Cardiac muscle cell (in vitro differentiated cells and primary cell): ENCODE results near the gene FBXO48. TPM values are rescaled to one million over a fixed set of nuclear protein-coding genes. Genes with fewer than 3 reads are reported as not detected.
A peak's percentile ranks its signal among the peaks of the same experiment; 100 is the strongest.

ENCODE experiments used
- DNase-seq, 2 donors: peaks; one replicate each; pipeline versions ENCODE4 v3.0.0 to v3.0.0-alpha.2; 2010 to 2017; ENCODE audit warnings: low read depth in 1 of 2, low spot score in 1 of 2
- H3K27ac ChIP-seq: fragments of 200-600 bp; sonication (generic); 2 replicates; pipeline ENCODE4 v1.5.1; 2016
- H3K27me3 ChIP-seq: fragments of 200-600 bp; sonication (generic); 2 replicates; pipeline ENCODE4 v1.6.0; 2016; ENCODE audit warnings: control low read depth
- H3K36me3 ChIP-seq: fragments of 200-600 bp; sonication (generic); 2 replicates; pipeline ENCODE4 v1.5.1; 2016; ENCODE audit warnings: control low read depth
- H3K4me1 ChIP-seq: fragments of 200-600 bp; sonication (generic); 2 replicates; pipeline ENCODE4 v1.8.1; 2017; ENCODE audit warnings: low read depth, mild to moderate bottlenecking, mixed run types
- H3K4me3 ChIP-seq: fragments of 200-600 bp; sonication (generic); 2 replicates; pipeline ENCODE4 v1.5.1; 2016; ENCODE audit warnings: mild to moderate bottlenecking
- H3K9me3 ChIP-seq: fragments of 200-600 bp; sonication (generic); 2 replicates; pipeline ENCODE4 v1.5.1; 2017; ENCODE audit warnings: low read depth, mild to moderate bottlenecking, control low read depth
- CTCF ChIP-seq: IDR thresholded peaks from 2 replicates; pipeline ENCODE4 v1.5.1; 2012; ENCODE audit warnings: low read depth, mild to moderate bottlenecking, low read length
- polyA plus RNA-seq: library from polyadenylated mRNA; unstranded; fragments of >200 nt; fragmentation: Nextera tagmentation; extraction: Ambion mirVana; gene quantifications from 2 replicates; pipeline ENCODE4 v1.2.1, GENCODE V29; 2016
- total RNA-seq: library from RNA; depleted of rRNA; stranded (reverse); fragments of >200 nt; gene quantifications from 2 replicates; pipeline ENCODE4 v1.2.3, GENCODE V29; 2016

FBXO48 gene
- total and polyA plus RNA-seq, 2 experiments from 2014 or later: 0.50 to 0.66 TPM

GRCh38 chr2:68478688-68479087 is 11.6 kb upstream of the FBXO48 start:
- no peak for TF ChIP-seq CTCF
- Histone ChIP-seq H3K27me3 (no peaks in the 10 kb centered on the region), H3K27ac (peak overlapping the region; percentile 8), H3K4me1 (peaks cover 11% of the 10 kb centered on the region), H3K4me3 (no peak overlapping the region), H3K36me3 (no peaks in the 10 kb centered on the region), H3K9me3 (no peaks in the 10 kb centered on the region)
- no peak for DNase-seq

GRCh38 chr2:68476454-68476853 is 9.4 kb upstream of the FBXO48 start:
- Histone ChIP-seq H3K36me3 (no peaks in the 10 kb centered on the region), H3K4me1 (peaks cover 21% of the 10 kb centered on the region), H3K27ac (no peak overlapping the region), H3K4me3 (no peak overlapping the region), H3K9me3 (no peaks in the 10 kb centered on the region), H3K27me3 (no peaks in the 10 kb centered on the region)
- DNase-seq: no peak
- TF ChIP-seq CTCF: no peak

GRCh38 chr2:68475576-68475975 is 8.5 kb upstream of the FBXO48 start:
- Histone ChIP-seq H3K4me3 (no peak overlapping the region), H3K27ac (no peak overlapping the region), H3K4me1 (peaks cover 24% of the 10 kb centered on the region), H3K27me3 (no peaks in the 10 kb centered on the region), H3K9me3 (no peaks in the 10 kb centered on the region), H3K36me3 (no peaks in the 10 kb centered on the region)
- TF ChIP-seq CTCF: no peak
- no peak for DNase-seq

GRCh38 chr2:68475110-68475509 is 8.0 kb upstream of the FBXO48 start:
- Histone ChIP-seq H3K27ac (no peak overlapping the region), H3K27me3 (no peaks in the 10 kb centered on the region), H3K36me3 (no peaks in the 10 kb centered on the region), H3K9me3 (no peaks in the 10 kb centered on the region), H3K4me1 (peaks cover 24% of the 10 kb centered on the region), H3K4me3 (no peak overlapping the region)
- no peak for TF ChIP-seq CTCF
- no peak for DNase-seq

- H3K4me1 ChIP-seq: peaks cover 19% of the 10 kb centered on the region
- H3K27me3 ChIP-seq: no peaks in the 10 kb centered on the region
- no peak for TF ChIP-seq CTCF
- H3K27ac ChIP-seq: no peak overlapping the region
- no peak for DNase-seq
- H3K36me3 ChIP-seq: no peaks in the 10 kb centered on the region
- no peak overlapping the region for H3K4me3 ChIP-seq
- H3K9me3 ChIP-seq: no peaks in the 10 kb centered on the region
Observed at GRCh38 chr2:68472796-68473414, 5.8 kb upstream of the FBXO48 start.
